Measurements from ENCODE around the gene NMNAT1. TPM values are rescaled to one million over a fixed set of nuclear protein-coding genes. Genes with fewer than 3 reads are reported as not detected.
A peak's percentile ranks its signal among the peaks of the same experiment; 100 is the strongest.

The NMNAT1 gene
- total RNA-seq, 1 experiment from 2014 or later = 13.4 TPM

DNA sequence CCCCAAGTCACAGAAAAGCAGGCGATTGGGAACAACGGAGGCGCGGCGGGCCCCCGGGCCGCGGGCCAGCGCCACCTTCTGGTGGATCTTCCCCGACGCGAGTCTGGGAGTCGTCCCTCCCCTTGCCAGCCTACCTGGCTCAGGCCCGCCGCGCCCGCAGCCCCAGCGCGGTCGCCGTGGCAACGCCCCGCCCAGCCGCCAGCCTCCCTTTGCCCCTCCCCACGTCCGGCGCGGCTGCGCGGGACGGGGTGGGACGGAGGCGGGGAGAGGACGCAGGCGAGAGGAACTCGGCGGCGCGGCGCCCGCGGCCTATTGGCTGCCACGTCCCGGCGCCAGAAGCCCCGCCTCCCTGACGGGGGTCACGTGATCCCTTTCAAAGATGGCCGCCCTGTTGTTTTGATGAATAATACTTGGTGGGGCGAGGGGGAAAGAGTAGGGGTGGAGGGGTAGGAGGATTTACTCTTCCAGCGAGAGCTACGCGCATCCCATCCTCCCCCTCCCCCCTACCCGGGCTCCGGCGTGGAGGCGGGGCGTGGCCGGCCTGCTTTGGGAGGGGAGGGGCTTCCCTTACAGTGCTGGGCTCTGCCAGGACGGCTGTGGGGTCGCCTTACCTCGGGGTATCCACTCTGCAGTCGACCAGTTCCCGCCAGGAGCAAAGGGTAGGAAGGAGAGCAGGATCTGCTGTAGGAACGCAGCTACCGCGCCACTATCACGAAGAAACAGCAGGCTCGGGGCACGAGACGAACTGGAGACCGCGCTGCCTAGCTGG lies 89.5 kb downstream of the NMNAT1 start, which contains the start of gene UBE4B:
TSS of gene UBE4B (plus strand) at position 369 of the 769 bp plus-strand sequence. CDS start 713 bp downstream, outside the sequence.
- H3K27ac ChIP-seq = peak within 1 kb of the TSS; percentile 83
- intact Hi-C loops (cut with micrococcal nuclease; ENCODE audit: unreplicated experiment) = loop anchor here (1.0 to 5.0 kb wide), 6 partner anchors 82 to 205 kb away; partner anchors contain the start of genes KIF1B, LZIC and NMNAT1
- POLR2A ChIA-PET (ENCODE audit: unreplicated experiment) = interaction anchor here (0.6 kb wide), 2 partner anchors 398 to 476 kb away, joined by 3 read pairs; partner anchors contain the start of gene CENPS

DNA sequence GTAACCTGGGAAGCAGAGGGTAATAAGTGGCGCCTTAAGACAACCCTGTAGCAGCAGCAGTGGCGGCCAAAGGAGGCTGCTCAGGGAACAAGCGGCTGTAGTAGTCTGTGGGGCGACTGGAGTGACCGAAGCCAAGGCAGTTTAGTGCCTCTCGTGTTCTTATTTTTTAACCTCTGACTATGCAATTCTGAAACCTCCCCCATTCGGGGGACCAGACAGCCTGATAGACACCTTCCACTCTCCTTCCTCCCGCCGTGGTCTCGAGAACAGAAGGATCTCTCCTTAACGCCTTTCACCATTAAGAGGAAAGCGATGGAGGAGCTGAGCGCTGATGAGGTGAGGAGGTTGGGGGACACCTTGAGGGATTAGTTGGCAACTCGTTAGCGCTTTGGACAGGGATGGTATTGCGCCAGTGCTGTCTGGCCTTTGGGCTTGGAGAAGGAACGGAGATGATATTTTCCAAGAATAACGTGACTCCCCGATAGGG lies 90.1 kb downstream of the NMNAT1 start:
- peak overlapping the region; percentile 92 for H2AFZ ChIP-seq
- H3K4me2 ChIP-seq = peak overlapping the region; percentile 89
- no peaks in the 10 kb centered on the region; the same call in 1 of the 2 replicates for H3K4me1 ChIP-seq (replicated peaks; ENCODE audit: insufficient read depth)
- H3K36me3 ChIP-seq (ENCODE audit: low read depth) = no peaks in the 10 kb centered on the region
- H3K27ac ChIP-seq = peak overlapping the region; percentile 83
- CTCF ChIA-PET = interaction anchor here (0.6 to 1.2 kb wide), 2 partner anchors 83 to 139 kb away, joined by 3 to 6 read pairs; no protein-coding TSS in a partner anchor
- no peaks in the 10 kb centered on the region for H4K20me1 ChIP-seq (ENCODE audit: insufficient read depth)
- peaks cover 49% of the 10 kb centered on the region for H3K79me2 ChIP-seq (ENCODE audit: low read depth)
- no peaks in the 10 kb centered on the region for H3K9me2 ChIP-seq (ENCODE audit: insufficient read depth)
- peak; percentile 30 to 41 for DNase-seq
- H3K4me3 ChIP-seq = peak overlapping the region; percentile 82
- POLR2A ChIA-PET (ENCODE audit: unreplicated experiment) = interaction anchor here (0.6 kb wide), 2 partner anchors 397 to 476 kb away, joined by 3 read pairs; partner anchors contain the start of gene CENPS
- intact Hi-C loops (cut with micrococcal nuclease; ENCODE audit: unreplicated experiment) = loop anchor here (2.0 to 5.0 kb wide), 3 partner anchors 141 to 206 kb away; partner anchors contain the start of gene KIF1B
- H3F3A ChIP-seq (ENCODE audit: insufficient read depth, low read depth) = peaks cover 7% of the 10 kb centered on the region; the same call in 1 of the 2 replicates
- TF ChIP-seq CTCF (conservative IDR thresholded peaks at IDR 0.05) (no peak), EZH2 (IDR thresholded peaks at IDR 0.05; ENCODE audit: low read depth) (no peak)
- BruUV-seq (replicated peaks) = no TSS peak
- H3K9me3 ChIP-seq (ENCODE audit: insufficient read depth, low read depth) = no peaks in the 10 kb centered on the region
- H3K27me3 ChIP-seq (ENCODE audit: insufficient read depth, low read depth) = no peaks in the 10 kb centered on the region

More for the DNA sequence above, 89.5 kb downstream of the NMNAT1 start, which contains the start of gene UBE4B:
- H4K20me1 ChIP-seq (ENCODE audit: insufficient read depth) = no peaks in the 10 kb centered on the region
- peak within 1 kb of the TSS; percentile 89 for H3K4me2 ChIP-seq
- no peaks in the 10 kb centered on the region for H3K9me2 ChIP-seq (ENCODE audit: insufficient read depth)
- H3K27me3 ChIP-seq (ENCODE audit: insufficient read depth, low read depth) = no peaks in the 10 kb centered on the region
- no peak for TF ChIP-seq EZH2 (IDR thresholded peaks at IDR 0.05; ENCODE audit: low read depth)
- TF ChIP-seq CTCF (conservative IDR thresholded peaks at IDR 0.05) = peak; percentile 69
- no peaks in the 10 kb centered on the region for H3K9me3 ChIP-seq (ENCODE audit: insufficient read depth, low read depth)
- no peaks in the 10 kb centered on the region for H3K36me3 ChIP-seq (ENCODE audit: low read depth)
- peaks cover 43% of the 10 kb centered on the region for H3K79me2 ChIP-seq (ENCODE audit: low read depth)
- H3K4me3 ChIP-seq = peak within 1 kb of the TSS; percentile 82
- peaks cover 7% of the 10 kb centered on the region; the same call in 1 of the 2 replicates for H3F3A ChIP-seq (ENCODE audit: insufficient read depth, low read depth)
- peak; percentile 84 to 99 for DNase-seq
- TSS peak; percentile 60 for BruUV-seq (replicated peaks)
- H3K4me1 ChIP-seq (replicated peaks; ENCODE audit: insufficient read depth) = no peaks in the 10 kb centered on the region; the same call in 1 of the 2 replicates
- H2AFZ ChIP-seq = peak within 1 kb of the TSS; percentile 92
- CTCF ChIA-PET = interaction anchor here (0.6 to 1.2 kb wide), 2 partner anchors 83 to 139 kb away, joined by 3 to 6 read pairs; no protein-coding TSS in a partner anchor

Small RNA genes within 50 kb of the gene (microRNA-seq; reads per million reads assigned to microRNA genes)
- not detected for gene MIR5697 (ENCODE audit: borderline number of aligned reads, borderline replicate concordance)

Other genes with a start within 250 kb of the NMNAT1 start
- gene CLSTN1, start 119.5 kb upstream of the NMNAT1 start, total RNA-seq (2021) = 138 and 140 TPM in 2 replicates
- 58.9 and 70.5 TPM in 2 replicates for gene CTNNBIP1, start 33.2 kb upstream of the NMNAT1 start, total RNA-seq (2021)
- gene LZIC, start 84 bp upstream of the NMNAT1 start, total RNA-seq (2021) = 27.4 and 33.5 TPM in 2 replicates
- 0.61 and 1.8 TPM in 2 replicates for gene RBP7, start 53.8 kb downstream of the NMNAT1 start, total RNA-seq (2021)
- 54.3 and 59.1 TPM in 2 replicates for gene UBE4B, start 89.5 kb downstream of the NMNAT1 start, total RNA-seq (2021)

All from PC-9 (cell line).